CD4-positive, alpha-beta T cell (primary cell): ENCODE results near the gene POLK. TPM values are rescaled to one million over a fixed set of nuclear protein-coding genes. Genes with fewer than 3 reads are reported as not detected.

ENCODE experiments used
- ATAC-seq: fragments of 200-7000 bp; cut with Tn5 transposase; one replicate; pipeline ENCODE4 v1.10.0; 2022; ENCODE audit warnings: mild to moderate bottlenecking; ENCODE audit not compliant: poor library complexity
- CTCF ChIA-PET: fragments of 350-600 bp; sonication (Branson Sonifier 250); formaldehyde crosslinking; loops from one replicate; lab custom pipeline; 2021; ENCODE audit warnings: antibody characterized with exemption, inconsistent platforms; lab: Charles Lee
- POLR2A ChIA-PET: fragments of 350-600 bp; sonication (Branson Sonifier 250); formaldehyde crosslinking; loops from one replicate; lab custom pipeline; 2021; ENCODE audit warnings: antibody characterized with exemption, inconsistent platforms; lab: Charles Lee
- DNase-seq, 14 experiments: peaks; one replicate each; pipeline ENCODE4 v3.0.0-alpha.2; 2013 to 2020; ENCODE audit warnings: mixed read lengths in 2 of 14
- H3K27ac ChIP-seq, 2 donors: one replicate each; pipeline versions ENCODE4 v1.5.1 to v1.7.0; 2013; ENCODE audit warnings: low read length in 2 of 2, low read depth in 1 of 2, mild to moderate bottlenecking in 1 of 2
- H3K27me3 ChIP-seq, 2 experiments: 1 replicate in 1 of 2; 2 replicates in 1 of 2; pipeline versions ENCODE4 v1.6.1 to v1.7.0; 2013; ENCODE audit warnings: low read length in 2 of 2, control low read depth in 1 of 2, mild to moderate bottlenecking in 1 of 2, moderate library complexity in 1 of 2; ENCODE audit not compliant: insufficient read depth in 2 of 2, control insufficient read depth in 1 of 2
- H3K36me3 ChIP-seq: one replicate; pipeline ENCODE4 v1.6.1; 2013; ENCODE audit warnings: low read length, control low read depth; ENCODE audit not compliant: insufficient read depth
- H3K4me1 ChIP-seq: one replicate; pipeline ENCODE4 v1.6.1; 2013; ENCODE audit warnings: low read length, control low read depth; ENCODE audit not compliant: insufficient read depth
- H3K4me3 ChIP-seq: one replicate; pipeline ENCODE4 v1.5.1; 2013; ENCODE audit warnings: mild to moderate bottlenecking, low read length, moderate library complexity
- H3K9me3 ChIP-seq, 2 experiments: 1 replicate in 1 of 2; 2 replicates in 1 of 2; pipeline versions ENCODE4 v1.6.1 to v1.7.0; 2013; ENCODE audit warnings: low read length in 2 of 2, mild to moderate bottlenecking in 2 of 2, control low read depth in 1 of 2, moderate library complexity in 1 of 2; ENCODE audit not compliant: control insufficient read depth in 1 of 2, insufficient read depth in 1 of 2
- H3K27ac Mint-ChIP-seq: one replicate; pipeline ENCODE4 v1.8.0; 2020; ENCODE audit warnings: mixed read lengths
- H3K27me3 Mint-ChIP-seq: one replicate; pipeline ENCODE4 v1.8.0; 2021; ENCODE audit warnings: mixed read lengths
- H3K36me3 Mint-ChIP-seq: one replicate; pipeline ENCODE4 v1.8.0; 2021; ENCODE audit warnings: low read depth, mixed read lengths
- H3K4me1 Mint-ChIP-seq: one replicate; pipeline ENCODE4 v1.8.0; 2021; ENCODE audit warnings: low read depth, mixed read lengths
- H3K4me3 Mint-ChIP-seq: one replicate; pipeline ENCODE4 v1.8.0; 2020; ENCODE audit warnings: mild to moderate bottlenecking, mixed read lengths
- H3K9me3 Mint-ChIP-seq: one replicate; pipeline ENCODE4 v1.8.0; 2020; ENCODE audit warnings: mixed read lengths
- CTCF ChIP-seq: fragments of 200-600 bp; IDR thresholded peaks from one replicate; pipeline ENCODE4 v1.8.0; 2022; ENCODE audit warnings: antibody characterized with exemption, mild to moderate bottlenecking
- intact Hi-C, 2 experiments: fragments of 100-400 bp; cut with DNase I in 1 of 2; cut with micrococcal nuclease in 1 of 2; formaldehyde crosslinking; loops; one replicate each; pipeline versions ENCODE4 v1.15.1 to v1.9.0; 2023 to 2025; cut with DNase I, micrococcal nuclease
- total RNA-seq, 174 experiments: library from RNA in 2 of 174; stranded (reverse) in 2 of 174; gene quantifications; one replicate each; pipeline ENCODE4 v1.2.3 and lab custom pipeline; 2021 to 2026

The POLK gene
- total RNA-seq, 2 experiments from 2014 or later: 10.0 to 10.3 TPM

- ChIA-PET POLR2A (interaction anchor here (1.0 to 2.3 kb wide), 4 partner anchors 15 to 274 kb away, joined by 3 to 11 read pairs (median 7); partner anchors contain the start of genes ANKRD31 and HMGCR), CTCF (no interaction called here)
- no peaks in the 10 kb centered on the region for H3K27me3 Mint-ChIP-seq
- H3K9me3 Mint-ChIP-seq: no peaks in the 10 kb centered on the region
- Histone ChIP-seq H3K4me1 (peaks cover 17% of the 10 kb centered on the region), H3K36me3 (no peaks in the 10 kb centered on the region), H3K4me3 (peak overlapping the region; percentile 92), H3K27ac (peak overlapping the region; percentile 78), H3K27me3 (no peaks in the 10 kb centered on the region), H3K9me3 (no peaks in the 10 kb centered on the region)
- peak overlapping the region; percentile 96 for H3K4me3 Mint-ChIP-seq
- DNase-seq: peak in 8 of 14 experiments; percentile 0 to 75 (median 40)
- H3K36me3 Mint-ChIP-seq: peaks cover 14% of the 10 kb centered on the region
- peak; percentile 39 for ATAC-seq
- intact Hi-C loops: loop anchor here (1.0 to 10.0 kb wide), 12 partner anchors 174 to 1946 kb away; partner anchors contain the start of genes ANKRA2 (in 1 of the 2), ANKRD31 (in 1 of the 2), FAM169A (in 1 of the 2) and GFM2 (in 1 of the 2)
- TF ChIP-seq CTCF: no peak
- H3K4me1 Mint-ChIP-seq: peaks cover 71% of the 10 kb centered on the region
- H3K27ac Mint-ChIP-seq: peak overlapping the region; percentile 99
Observed at GRCh38 chr5:75510836-75511434, 756 bp upstream of the POLK start.

- POLR2A ChIA-PET: interaction anchor here (0.9 to 2.3 kb wide), 3 partner anchors 24 to 276 kb away, joined by 3 to 11 read pairs (median 11); partner anchors contain the start of genes ANKRD31 and HMGCR
- H3K27me3 Mint-ChIP-seq: no peaks in the 10 kb centered on the region
- CTCF ChIA-PET: interaction anchor here (1.1 kb wide), 1 partner anchor 8 kb away, joined by 3 read pairs; no protein-coding TSS in a partner anchor
- H3K36me3 ChIP-seq: no peaks in the 10 kb centered on the region
- H3K4me3 ChIP-seq: peak overlapping the region; percentile 92
- no peaks in the 10 kb centered on the region for H3K27me3 ChIP-seq
- H3K27ac ChIP-seq: peak overlapping the region; percentile 78
- peaks cover 17% of the 10 kb centered on the region for H3K4me1 ChIP-seq
- peaks cover 65% of the 10 kb centered on the region for H3K4me1 Mint-ChIP-seq
- H3K9me3 Mint-ChIP-seq: no peaks in the 10 kb centered on the region
- no peaks in the 10 kb centered on the region for H3K9me3 ChIP-seq
- H3K4me3 Mint-ChIP-seq: peak overlapping the region; percentile 96
- intact Hi-C loops: loop anchor here (5.0 to 10.0 kb wide), 9 partner anchors 172 to 1948 kb away; partner anchors contain the start of genes ANKRA2 (in 1 of the 2), ANKRD31 (in 1 of the 2), FAM169A (in 1 of the 2) and GFM2 (in 1 of the 2)
- ATAC-seq: no peak
- H3K27ac Mint-ChIP-seq: peak overlapping the region; percentile 99
- no peak for TF ChIP-seq CTCF
- DNase-seq: no peak
- peaks cover 21% of the 10 kb centered on the region for H3K36me3 Mint-ChIP-seq
Observed at GRCh38 chr5:75512383-75513074, 838 bp downstream of the POLK start.

GRCh38 chr5:75513841-75514240, 2.1 kb downstream of the POLK start:
- peak overlapping the region; percentile 3 for H3K4me3 Mint-ChIP-seq
- no peak for ATAC-seq
- peak overlapping the region; percentile 20 for H3K27ac Mint-ChIP-seq

More at GRCh38 chr5:75513841-75514240, 2.1 kb downstream of the POLK start:
- H3K9me3 Mint-ChIP-seq: peaks cover 2% of the 10 kb centered on the region
- no peaks in the 10 kb centered on the region for H3K36me3 ChIP-seq
- intact Hi-C loops: loop anchor here (5.0 to 10.0 kb wide), 9 partner anchors 171 to 1949 kb away; partner anchors contain the start of genes ANKRA2 (in 1 of the 2), ANKRD31 (in 1 of the 2), FAM169A (in 1 of the 2) and GFM2 (in 1 of the 2)
- TF ChIP-seq CTCF: no peak
- no peaks in the 10 kb centered on the region for H3K9me3 ChIP-seq
- no peaks in the 10 kb centered on the region for H3K27me3 Mint-ChIP-seq
- H3K27me3 ChIP-seq: no peaks in the 10 kb centered on the region
- POLR2A ChIA-PET: no interaction called here
- H3K4me1 Mint-ChIP-seq: peaks cover 65% of the 10 kb centered on the region
- no peak for DNase-seq
- H3K4me1 ChIP-seq: peaks cover 17% of the 10 kb centered on the region
- H3K4me3 ChIP-seq: no peak overlapping the region
- H3K27ac ChIP-seq: no peak overlapping the region
- peaks cover 32% of the 10 kb centered on the region for H3K36me3 Mint-ChIP-seq
- CTCF ChIA-PET: no interaction called here
